GM23338 (cell line): ENCODE results near the gene CEND1. TPM values are rescaled to one million over a fixed set of nuclear protein-coding genes. Genes with fewer than 3 reads are reported as not detected.

Source experiments
- ATAC-seq: fragments of 200-7000 bp; cut with Tn5 transposase; 3 replicates; pipeline ENCODE4 v1.9.1; 2020
- DNase-seq: peaks from one replicate; pipeline ENCODE4 v3.0.0-alpha.2; 2015; ENCODE audit warnings: low spot score
- H2AFZ ChIP-seq: fragments of 200-600 bp; sonication (generic); 2 replicates; pipeline ENCODE4 v1.8.0; 2016; ENCODE audit warnings: antibody characterized with exemption, mild to moderate bottlenecking, moderate library complexity
- H3F3A ChIP-seq: fragments of 200-600 bp; sonication (generic); replicated peaks from 2 replicates; pipeline ENCODE4 v1.8.0; 2017; ENCODE audit warnings: antibody characterized with exemption, mixed run types, low read depth
- H3K27ac ChIP-seq: fragments of 200-600 bp; sonication (generic); 2 replicates; pipeline ENCODE4 v1.6.1; 2016; ENCODE audit warnings: low read depth
- H3K27me3 ChIP-seq: fragments of 200-600 bp; sonication (generic); 2 replicates; pipeline ENCODE4 v1.8.0; 2016; ENCODE audit warnings: mild to moderate bottlenecking, mixed run types, moderate library complexity; ENCODE audit not compliant: insufficient read depth
- H3K36me3 ChIP-seq: fragments of 200-600 bp; sonication (generic); 2 replicates; pipeline ENCODE4 v1.8.0; 2016; ENCODE audit warnings: mild to moderate bottlenecking; ENCODE audit not compliant: insufficient read depth
- H3K4me1 ChIP-seq: fragments of 200-600 bp; sonication (generic); 2 replicates; pipeline ENCODE4 v1.8.0; 2016; ENCODE audit warnings: mild to moderate bottlenecking, moderate library complexity; ENCODE audit not compliant: insufficient read depth
- H3K4me2 ChIP-seq: fragments of 200-600 bp; sonication (generic); 2 replicates; pipeline ENCODE4 v1.7.1; 2017; ENCODE audit warnings: mixed run types
- H3K4me3 ChIP-seq: fragments of 200-600 bp; sonication (generic); 2 replicates; pipeline ENCODE4 v1.6.1; 2016; ENCODE audit warnings: mixed run types
- H3K79me2 ChIP-seq: fragments of 200-600 bp; sonication (generic); replicated peaks from 2 replicates; pipeline ENCODE4 v1.8.0; 2017; ENCODE audit warnings: mild to moderate bottlenecking; ENCODE audit not compliant: insufficient read depth
- H3K9me2 ChIP-seq: fragments of 200-600 bp; sonication (generic); 2 replicates; pipeline ENCODE4 v1.8.0; 2017; ENCODE audit not compliant: insufficient read depth
- H4K20me1 ChIP-seq: fragments of 200-600 bp; sonication (generic); replicated peaks from 2 replicates; pipeline ENCODE4 v1.8.0; 2017; ENCODE audit warnings: mild to moderate bottlenecking; ENCODE audit not compliant: insufficient read depth
- H3K27ac Mint-ChIP-seq: 2 replicates; pipeline ENCODE4 v1.8.0; 2020; ENCODE audit warnings: inconsistent platforms, mild to moderate bottlenecking, moderate library complexity, mixed read lengths
- H3K27me3 Mint-ChIP-seq: 3 replicates; pipeline ENCODE4 v1.8.0; 2022; ENCODE audit warnings: low read depth, mild to moderate bottlenecking, moderate library complexity, mixed read lengths, inconsistent platforms; ENCODE audit not compliant: insufficient read depth, poor library complexity
- H3K36me3 Mint-ChIP-seq: 3 replicates; pipeline ENCODE4 v1.8.0; 2021; ENCODE audit warnings: low read depth, mild to moderate bottlenecking, inconsistent platforms, moderate library complexity, mixed read lengths
- H3K4me1 Mint-ChIP-seq: 3 replicates; pipeline ENCODE4 v1.8.0; 2020; ENCODE audit warnings: mild to moderate bottlenecking, inconsistent platforms, mixed read lengths
- H3K4me3 Mint-ChIP-seq: 3 replicates; pipeline ENCODE4 v1.8.0; 2021; ENCODE audit warnings: moderate library complexity, mild to moderate bottlenecking, inconsistent platforms, mixed read lengths
- H3K9me3 Mint-ChIP-seq: 3 replicates; pipeline ENCODE4 v1.8.0; 2020; ENCODE audit warnings: moderate library complexity, mild to moderate bottlenecking, inconsistent platforms, mixed read lengths
- CREB1 ChIP-seq: fragments of 250-450 bp; sonication (Bioruptor Pico); IDR thresholded peaks from 2 replicates; pipeline ENCODE4 v1.5.0; 2020; ENCODE audit warnings: low read depth, mild to moderate bottlenecking, moderate library complexity
- JUNB ChIP-seq: IDR thresholded peaks from one replicate; pipeline ENCODE4 v1.6.1; 2016; ENCODE audit warnings: antibody characterized with exemption; ENCODE audit not compliant: unreplicated experiment
- NANOG ChIP-seq: IDR thresholded peaks from 2 replicates; pipeline ENCODE4 v1.6.1; 2016; ENCODE audit warnings: antibody characterized with exemption, borderline replicate concordance
- ZNF114 ChIP-seq: fragments of 250-450 bp; sonication (Bioruptor Pico); IDR thresholded peaks from 2 replicates; pipeline ENCODE4 v1.5.0; 2020; ENCODE audit warnings: mild to moderate bottlenecking, moderate library complexity
- ZNF331 ChIP-seq: fragments of 250-450 bp; sonication (Bioruptor Pico); IDR thresholded peaks from 2 replicates; pipeline ENCODE4 v1.5.0; 2020; ENCODE audit warnings: low read depth, mild to moderate bottlenecking, moderate library complexity
- polyA plus RNA-seq: library from polyadenylated mRNA; unstranded; fragments of >200 nt; fragmentation: Nextera tagmentation; extraction: Ambion mirVana; gene quantifications from 2 replicates; pipeline ENCODE4 v1.2.1, GENCODE V29; 2016
- total RNA-seq: library from RNA; depleted of rRNA; stranded (reverse); fragments of >200 nt; shearing (Covaris generic); gene quantifications from 2 replicates; pipeline ENCODE4 v1.2.3, GENCODE V29; 2014
- TF ChIP-seq, protein P1 (sequence below): IDR thresholded peaks from one replicate; pipeline ENCODE4 v1.6.1; 2018; ENCODE audit warnings: antibody characterized with exemption; ENCODE audit not compliant: unreplicated experiment
- TF ChIP-seq, protein P2 (sequence below), 2 experiments: fragments of 200-600 bp in 1 of 2; sonication (generic) in 1 of 2; conservative IDR thresholded peaks; 2 replicates each; pipeline versions ENCODE4 v1.5.1 to v1.6.1; 2016 to 2017; ENCODE audit warnings: antibody characterized with exemption in 2 of 2, low read depth in 2 of 2, mild to moderate bottlenecking in 2 of 2, moderate library complexity in 1 of 2
- TF ChIP-seq, protein P3 (sequence below): fragments of 250-450 bp; sonication (Bioruptor Pico); IDR thresholded peaks from 2 replicates; pipeline ENCODE4 v1.5.0; 2020; ENCODE audit warnings: mild to moderate bottlenecking, moderate library complexity

CEND1 gene
- total and polyA plus RNA-seq, 2 experiments from 2014 or later, result 4.8 to 5.5 TPM

DNA sequence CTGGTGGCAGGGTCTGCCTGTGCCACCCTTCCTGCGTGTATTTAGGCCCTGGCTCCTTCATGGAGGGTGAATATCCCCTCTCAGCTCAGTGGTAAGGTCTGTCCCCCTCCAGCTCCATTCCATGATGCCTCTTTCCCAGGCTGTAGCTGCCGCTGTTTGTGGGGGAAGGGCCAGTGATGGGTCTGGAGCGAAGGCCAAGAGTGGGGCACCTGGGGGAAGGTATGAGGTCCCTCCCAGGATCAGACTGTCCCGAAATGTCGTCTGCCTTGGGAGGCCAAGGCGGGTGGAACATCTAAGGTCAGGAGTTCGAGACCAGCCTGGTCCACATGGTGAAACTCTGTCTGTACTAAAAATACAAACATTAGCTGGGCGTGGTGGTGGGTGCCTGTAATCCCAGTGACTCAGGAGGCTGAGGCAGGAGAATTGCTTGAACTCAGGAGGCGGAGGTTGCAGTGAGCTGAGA is 44.0 kb upstream of the CEND1 start (continued):
- TF ChIP-seq, protein P1, sequence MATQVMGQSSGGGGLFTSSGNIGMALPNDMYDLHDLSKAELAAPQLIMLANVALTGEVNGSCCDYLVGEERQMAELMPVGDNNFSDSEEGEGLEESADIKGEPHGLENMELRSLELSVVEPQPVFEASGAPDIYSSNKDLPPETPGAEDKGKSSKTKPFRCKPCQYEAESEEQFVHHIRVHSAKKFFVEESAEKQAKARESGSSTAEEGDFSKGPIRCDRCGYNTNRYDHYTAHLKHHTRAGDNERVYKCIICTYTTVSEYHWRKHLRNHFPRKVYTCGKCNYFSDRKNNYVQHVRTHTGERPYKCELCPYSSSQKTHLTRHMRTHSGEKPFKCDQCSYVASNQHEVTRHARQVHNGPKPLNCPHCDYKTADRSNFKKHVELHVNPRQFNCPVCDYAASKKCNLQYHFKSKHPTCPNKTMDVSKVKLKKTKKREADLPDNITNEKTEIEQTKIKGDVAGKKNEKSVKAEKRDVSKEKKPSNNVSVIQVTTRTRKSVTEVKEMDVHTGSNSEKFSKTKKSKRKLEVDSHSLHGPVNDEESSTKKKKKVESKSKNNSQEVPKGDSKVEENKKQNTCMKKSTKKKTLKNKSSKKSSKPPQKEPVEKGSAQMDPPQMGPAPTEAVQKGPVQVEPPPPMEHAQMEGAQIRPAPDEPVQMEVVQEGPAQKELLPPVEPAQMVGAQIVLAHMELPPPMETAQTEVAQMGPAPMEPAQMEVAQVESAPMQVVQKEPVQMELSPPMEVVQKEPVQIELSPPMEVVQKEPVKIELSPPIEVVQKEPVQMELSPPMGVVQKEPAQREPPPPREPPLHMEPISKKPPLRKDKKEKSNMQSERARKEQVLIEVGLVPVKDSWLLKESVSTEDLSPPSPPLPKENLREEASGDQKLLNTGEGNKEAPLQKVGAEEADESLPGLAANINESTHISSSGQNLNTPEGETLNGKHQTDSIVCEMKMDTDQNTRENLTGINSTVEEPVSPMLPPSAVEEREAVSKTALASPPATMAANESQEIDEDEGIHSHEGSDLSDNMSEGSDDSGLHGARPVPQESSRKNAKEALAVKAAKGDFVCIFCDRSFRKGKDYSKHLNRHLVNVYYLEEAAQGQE, result no peak
- TF ChIP-seq NANOG, result no peak
- no peak for TF ChIP-seq ZNF114 (CRISPR knock-in tag)
- TF ChIP-seq, protein P2, sequence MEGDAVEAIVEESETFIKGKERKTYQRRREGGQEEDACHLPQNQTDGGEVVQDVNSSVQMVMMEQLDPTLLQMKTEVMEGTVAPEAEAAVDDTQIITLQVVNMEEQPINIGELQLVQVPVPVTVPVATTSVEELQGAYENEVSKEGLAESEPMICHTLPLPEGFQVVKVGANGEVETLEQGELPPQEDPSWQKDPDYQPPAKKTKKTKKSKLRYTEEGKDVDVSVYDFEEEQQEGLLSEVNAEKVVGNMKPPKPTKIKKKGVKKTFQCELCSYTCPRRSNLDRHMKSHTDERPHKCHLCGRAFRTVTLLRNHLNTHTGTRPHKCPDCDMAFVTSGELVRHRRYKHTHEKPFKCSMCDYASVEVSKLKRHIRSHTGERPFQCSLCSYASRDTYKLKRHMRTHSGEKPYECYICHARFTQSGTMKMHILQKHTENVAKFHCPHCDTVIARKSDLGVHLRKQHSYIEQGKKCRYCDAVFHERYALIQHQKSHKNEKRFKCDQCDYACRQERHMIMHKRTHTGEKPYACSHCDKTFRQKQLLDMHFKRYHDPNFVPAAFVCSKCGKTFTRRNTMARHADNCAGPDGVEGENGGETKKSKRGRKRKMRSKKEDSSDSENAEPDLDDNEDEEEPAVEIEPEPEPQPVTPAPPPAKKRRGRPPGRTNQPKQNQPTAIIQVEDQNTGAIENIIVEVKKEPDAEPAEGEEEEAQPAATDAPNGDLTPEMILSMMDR (conservative IDR thresholded peaks at IDR 0.05; ENCODE audit: low read depth in 2 of 2), result no peak
- TF ChIP-seq ZNF331 (CRISPR knock-in tag), result no peak
- TF ChIP-seq CREB1 (CRISPR knock-in tag), result no peak

DNA sequence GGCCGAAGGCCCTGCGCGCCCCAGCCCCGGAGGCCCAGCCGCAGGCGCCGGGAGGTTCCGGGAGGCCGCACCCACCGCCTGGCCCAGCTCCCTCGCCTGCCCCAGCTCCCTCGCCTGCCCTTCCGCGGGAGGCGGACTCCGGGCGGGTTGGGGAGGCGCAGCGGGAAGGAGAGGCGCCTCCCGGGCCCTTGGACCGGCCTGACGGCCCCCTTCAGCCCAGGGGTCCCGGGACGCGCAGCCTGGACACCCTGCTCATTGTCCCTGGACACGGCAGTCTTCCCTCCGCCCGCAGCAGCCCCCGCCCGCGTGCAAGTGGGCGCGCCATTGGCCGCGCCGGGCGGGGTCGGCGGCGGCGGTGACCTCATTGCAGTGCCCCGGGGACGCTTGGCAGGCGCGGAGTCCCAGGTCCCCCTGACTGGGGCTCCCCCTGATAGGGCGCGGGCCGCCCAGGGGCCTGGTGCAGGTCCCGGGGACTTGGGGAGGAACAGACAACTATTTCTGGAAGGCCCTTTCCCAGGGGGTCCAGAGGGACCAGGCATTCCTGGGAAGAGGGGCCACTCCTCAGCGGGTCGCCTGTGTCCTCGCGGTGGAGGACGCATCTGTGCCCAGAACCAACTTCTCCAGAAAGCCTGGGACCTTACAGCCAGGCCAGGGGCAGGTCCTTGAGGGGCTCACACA is 43.4 kb upstream of the CEND1 start:
- H3K27me3 Mint-ChIP-seq, result peaks cover 50% of the 10 kb centered on the region
- Histone ChIP-seq H3K79me2 (0 out of 2 replicates have a peak, but pooled peaks cover 5% of the 10 kb centered on the region), H3K9me2 (no peaks in the 10 kb centered on the region), H3K27ac (no peak overlapping the region), H3K36me3 (no peaks in the 10 kb centered on the region), H3K4me2 (peak overlapping the region; percentile 93), H3K4me3 (peak overlapping the region; percentile 89), H2AFZ (no peak overlapping the region), H4K20me1 (peaks cover 14% of the 10 kb centered on the region; the same call in 1 of the 2 replicates), H3F3A (peaks cover 26% of the 10 kb centered on the region), H3K4me1 (peaks cover 28% of the 10 kb centered on the region), H3K27me3 (peaks cover 28% of the 10 kb centered on the region)
- H3K9me3 Mint-ChIP-seq, result no peaks in the 10 kb centered on the region
- peaks cover 35% of the 10 kb centered on the region for H3K4me1 Mint-ChIP-seq
- DNase-seq (peak; percentile 64), ATAC-seq (no peak)
- peaks cover 7% of the 10 kb centered on the region; the same call in 2 of the 3 replicates for H3K36me3 Mint-ChIP-seq
- peak overlapping the region; percentile 73 for H3K4me3 Mint-ChIP-seq
- no peak overlapping the region for H3K27ac Mint-ChIP-seq
- TF ChIP-seq ZNF331 (CRISPR knock-in tag) (no peak), JUNB (no peak)
- TF ChIP-seq, protein P2 (conservative IDR thresholded peaks at IDR 0.05; ENCODE audit: low read depth in 2 of 2), result no peak
- TF ChIP-seq, protein P3, sequence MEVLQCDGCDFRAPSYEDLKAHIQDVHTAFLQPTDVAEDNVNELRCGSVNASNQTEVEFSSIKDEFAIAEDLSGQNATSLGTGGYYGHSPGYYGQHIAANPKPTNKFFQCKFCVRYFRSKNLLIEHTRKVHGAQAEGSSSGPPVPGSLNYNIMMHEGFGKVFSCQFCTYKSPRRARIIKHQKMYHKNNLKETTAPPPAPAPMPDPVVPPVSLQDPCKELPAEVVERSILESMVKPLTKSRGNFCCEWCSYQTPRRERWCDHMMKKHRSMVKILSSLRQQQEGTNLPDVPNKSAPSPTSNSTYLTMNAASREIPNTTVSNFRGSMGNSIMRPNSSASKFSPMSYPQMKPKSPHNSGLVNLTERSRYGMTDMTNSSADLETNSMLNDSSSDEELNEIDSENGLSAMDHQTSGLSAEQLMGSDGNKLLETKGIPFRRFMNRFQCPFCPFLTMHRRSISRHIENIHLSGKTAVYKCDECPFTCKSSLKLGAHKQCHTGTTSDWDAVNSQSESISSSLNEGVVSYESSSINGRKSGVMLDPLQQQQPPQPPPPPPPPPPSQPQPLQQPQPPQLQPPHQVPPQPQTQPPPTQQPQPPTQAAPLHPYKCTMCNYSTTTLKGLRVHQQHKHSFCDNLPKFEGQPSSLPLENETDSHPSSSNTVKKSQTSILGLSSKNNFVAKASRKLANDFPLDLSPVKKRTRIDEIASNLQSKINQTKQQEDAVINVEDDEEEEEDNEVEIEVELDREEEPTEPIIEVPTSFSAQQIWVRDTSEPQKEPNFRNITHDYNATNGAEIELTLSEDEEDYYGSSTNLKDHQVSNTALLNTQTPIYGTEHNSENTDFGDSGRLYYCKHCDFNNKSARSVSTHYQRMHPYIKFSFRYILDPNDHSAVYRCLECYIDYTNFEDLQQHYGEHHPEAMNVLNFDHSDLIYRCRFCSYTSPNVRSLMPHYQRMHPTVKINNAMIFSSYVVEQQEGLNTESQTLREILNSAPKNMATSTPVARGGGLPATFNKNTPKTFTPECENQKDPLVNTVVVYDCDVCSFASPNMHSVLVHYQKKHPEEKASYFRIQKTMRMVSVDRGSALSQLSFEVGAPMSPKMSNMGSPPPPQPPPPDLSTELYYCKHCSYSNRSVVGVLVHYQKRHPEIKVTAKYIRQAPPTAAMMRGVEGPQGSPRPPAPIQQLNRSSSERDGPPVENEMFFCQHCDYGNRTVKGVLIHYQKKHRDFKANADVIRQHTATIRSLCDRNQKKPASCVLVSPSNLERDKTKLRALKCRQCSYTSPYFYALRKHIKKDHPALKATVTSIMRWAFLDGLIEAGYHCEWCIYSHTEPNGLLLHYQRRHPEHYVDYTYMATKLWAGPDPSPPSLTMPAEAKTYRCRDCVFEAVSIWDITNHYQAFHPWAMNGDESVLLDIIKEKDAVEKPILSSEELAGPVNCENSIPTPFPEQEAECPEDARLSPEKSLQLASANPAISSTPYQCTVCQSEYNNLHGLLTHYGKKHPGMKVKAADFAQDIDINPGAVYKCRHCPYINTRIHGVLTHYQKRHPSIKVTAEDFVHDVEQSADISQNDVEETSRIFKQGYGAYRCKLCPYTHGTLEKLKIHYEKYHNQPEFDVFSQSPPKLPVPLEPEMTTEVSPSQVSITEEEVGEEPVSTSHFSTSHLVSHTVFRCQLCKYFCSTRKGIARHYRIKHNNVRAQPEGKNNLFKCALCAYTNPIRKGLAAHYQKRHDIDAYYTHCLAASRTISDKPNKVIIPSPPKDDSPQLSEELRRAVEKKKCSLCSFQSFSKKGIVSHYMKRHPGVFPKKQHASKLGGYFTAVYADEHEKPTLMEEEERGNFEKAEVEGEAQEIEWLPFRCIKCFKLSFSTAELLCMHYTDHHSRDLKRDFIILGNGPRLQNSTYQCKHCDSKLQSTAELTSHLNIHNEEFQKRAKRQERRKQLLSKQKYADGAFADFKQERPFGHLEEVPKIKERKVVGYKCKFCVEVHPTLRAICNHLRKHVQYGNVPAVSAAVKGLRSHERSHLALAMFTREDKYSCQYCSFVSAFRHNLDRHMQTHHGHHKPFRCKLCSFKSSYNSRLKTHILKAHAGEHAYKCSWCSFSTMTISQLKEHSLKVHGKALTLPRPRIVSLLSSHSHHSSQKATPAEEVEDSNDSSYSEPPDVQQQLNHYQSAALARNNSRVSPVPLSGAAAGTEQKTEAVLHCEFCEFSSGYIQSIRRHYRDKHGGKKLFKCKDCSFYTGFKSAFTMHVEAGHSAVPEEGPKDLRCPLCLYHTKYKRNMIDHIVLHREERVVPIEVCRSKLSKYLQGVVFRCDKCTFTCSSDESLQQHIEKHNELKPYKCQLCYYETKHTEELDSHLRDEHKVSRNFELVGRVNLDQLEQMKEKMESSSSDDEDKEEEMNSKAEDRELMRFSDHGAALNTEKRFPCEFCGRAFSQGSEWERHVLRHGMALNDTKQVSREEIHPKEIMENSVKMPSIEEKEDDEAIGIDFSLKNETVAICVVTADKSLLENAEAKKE (CRISPR knock-in tag), result no peak
